NK-92 treated with Interleukin-12 subunit alpha and Interleukin-12 subunit beta, amount 100 ng/mL, for 24 hours (cell line): ENCODE data around the gene ANKH.

Source experiments
- DNase-seq: peaks from one replicate; lab custom pipeline; 2025; lab: John Stamatoyannopoulos, UW

ANKH gene

DNA sequence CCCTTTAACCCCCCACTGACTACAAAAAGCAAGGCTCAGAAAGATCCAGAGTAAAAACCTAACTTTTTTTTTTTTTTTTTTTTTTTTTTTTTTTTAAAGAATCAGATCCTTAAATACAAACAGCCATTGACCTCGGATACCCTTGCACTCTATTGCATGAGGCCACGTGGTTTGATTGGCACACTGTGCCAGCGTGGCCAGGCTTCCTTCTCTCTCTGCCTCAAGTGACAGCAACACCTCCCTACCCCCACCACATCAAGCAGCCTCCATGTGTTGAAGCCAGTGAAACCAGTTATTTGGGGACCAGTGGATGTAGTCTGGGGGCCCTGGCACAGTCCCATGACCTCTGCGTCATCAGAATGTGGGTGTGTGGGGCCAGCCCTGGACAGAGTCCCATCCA lies 135.6 kb downstream of the ANKH start:
- DNase-seq: no peak

DNA sequence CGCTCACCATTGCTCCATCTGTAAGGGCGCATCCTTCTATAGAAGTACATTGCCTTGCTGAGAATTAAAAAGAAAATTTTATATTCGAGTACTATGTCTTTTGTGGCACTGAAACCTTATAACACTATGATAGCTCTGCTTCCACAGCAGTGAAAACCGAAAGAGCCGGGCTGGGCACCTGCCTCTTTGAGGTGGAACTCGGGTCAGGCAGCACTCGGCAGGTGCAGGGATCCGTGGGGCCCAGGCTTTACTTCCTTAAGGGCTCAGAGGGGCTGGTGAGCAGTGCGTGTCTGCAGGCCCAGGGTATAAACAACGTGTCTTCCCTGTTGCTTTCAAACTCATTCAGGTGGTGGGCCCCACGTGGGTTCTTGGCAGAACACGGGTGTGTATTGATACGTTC lies 137.2 kb downstream of the ANKH start:
- DNase-seq: no peak

DNA sequence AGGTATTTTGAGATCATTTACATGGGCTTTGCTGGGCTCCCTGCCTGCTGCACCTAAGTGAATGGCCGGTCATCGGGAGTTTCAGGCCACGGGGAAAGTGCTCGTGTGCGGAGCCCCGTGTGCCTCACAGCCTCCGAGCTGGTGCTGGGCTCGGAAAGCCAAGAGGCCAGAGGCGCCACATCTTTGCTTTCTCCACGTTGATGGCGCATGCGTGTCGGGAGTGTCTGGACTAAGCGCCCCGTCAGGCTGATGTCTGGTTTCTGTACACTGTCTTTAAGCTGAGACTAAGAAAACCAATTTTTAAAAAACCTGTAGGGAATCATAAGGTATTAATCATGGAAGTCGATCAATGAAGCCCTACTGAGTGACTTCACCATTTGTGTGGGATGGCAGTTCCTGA lies 137.9 kb downstream of the ANKH start:
- no peak for DNase-seq

DNA sequence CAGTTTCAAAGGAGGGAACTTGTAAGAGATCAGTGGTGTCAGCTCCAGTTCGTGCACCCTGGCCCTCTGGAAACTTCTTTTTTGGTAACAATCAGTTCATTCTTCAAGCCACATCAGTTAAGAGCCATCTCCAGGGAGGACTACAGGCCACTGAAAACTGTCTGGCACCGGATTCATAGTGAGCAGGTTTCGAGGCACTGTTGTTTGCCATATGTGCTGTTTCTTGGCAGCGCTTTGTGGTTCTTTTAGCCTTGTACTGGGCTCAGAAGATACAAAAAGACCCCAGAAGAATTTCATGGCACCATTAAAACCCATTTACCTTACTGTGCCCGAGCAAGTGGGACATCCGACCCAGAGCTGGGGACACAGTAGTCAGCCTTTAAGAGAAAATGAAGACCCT lies 138.6 kb downstream of the ANKH start:
- DNase-seq: no peak

DNA sequence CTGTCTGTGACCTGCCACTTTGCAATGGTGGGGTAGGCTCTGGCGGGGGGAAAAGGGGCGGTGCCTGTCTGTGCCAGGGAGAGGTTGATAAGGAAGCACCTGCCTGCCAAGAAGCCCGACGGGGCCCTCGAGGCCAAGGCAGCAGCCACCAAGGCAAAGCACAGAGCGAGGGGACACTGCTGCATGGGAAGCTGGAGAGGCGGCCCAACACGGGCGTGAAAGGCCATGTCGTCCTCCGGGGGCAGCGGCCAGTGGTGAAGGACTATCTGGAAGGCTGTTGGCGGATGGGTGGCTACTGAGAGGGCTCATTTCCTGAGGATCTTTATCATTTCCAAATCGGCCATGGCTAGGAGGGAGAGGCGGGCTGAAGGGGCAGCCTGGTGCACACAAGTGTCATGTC lies 140.7 kb downstream of the ANKH start:
- no peak for DNase-seq

DNA sequence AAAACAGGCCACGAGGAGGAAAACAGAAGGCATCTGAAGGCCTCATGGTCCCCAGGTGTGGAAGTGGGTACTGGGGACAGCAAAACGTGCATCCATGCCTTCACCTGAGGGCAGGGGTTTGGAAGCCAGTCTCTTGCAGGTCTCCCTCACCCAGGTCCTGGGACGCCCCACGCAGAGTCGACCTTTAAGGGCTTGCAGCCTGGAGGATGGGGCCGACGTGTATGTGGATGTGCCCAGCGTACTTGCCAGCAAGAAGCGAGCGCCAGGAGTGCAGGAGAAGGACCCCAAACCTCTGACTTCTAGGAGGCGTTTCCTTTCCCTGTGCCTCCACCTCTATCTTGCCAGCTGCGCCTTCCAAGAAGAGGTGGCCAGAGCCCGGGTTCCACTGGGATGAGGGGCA lies 141.1 kb downstream of the ANKH start:
- no peak for DNase-seq

DNA sequence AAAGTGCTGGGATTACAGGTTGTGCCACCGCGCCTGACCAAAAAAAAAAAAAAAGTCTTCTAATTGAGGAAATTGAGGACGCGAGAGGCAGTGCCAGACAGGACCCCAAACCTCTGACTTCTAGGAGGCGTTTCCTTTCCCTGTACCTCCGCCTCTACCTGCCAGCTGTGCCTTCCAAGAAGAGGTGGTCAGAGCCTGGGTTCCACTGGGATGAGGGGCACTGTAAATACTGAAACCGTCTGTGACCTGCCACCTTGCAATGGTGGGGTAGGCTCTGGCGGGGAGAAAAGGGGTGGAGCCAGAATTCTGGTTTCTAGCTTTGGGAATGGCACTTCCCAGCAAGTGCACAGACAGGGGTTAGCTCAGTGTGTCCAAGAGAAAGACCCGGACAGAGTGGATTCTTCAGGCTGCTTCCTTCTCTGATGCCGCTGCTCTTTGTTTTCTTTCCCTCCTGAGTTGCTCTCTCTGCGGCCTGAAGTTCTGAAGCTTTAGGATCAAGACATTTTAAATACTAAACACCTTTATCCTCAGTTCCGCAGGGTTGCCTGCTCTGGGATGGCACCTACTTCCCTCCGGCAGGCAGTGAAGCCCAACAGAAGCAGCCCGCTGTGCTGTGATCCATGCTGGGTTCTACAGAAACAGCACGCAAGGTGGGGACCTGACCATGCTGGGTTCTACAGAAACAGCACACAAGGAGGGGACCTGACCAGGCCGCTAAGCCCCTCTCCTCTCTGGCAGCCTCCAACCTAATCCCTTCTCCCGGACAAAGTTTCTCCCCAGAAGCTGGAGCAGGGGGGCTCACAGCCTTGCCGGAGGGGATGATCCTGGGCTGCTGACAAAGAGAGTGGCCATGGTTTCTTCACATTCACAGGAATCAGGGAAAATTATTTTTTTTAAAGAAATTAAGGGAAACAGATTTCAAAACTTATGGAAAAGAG lies 141.9 kb downstream of the ANKH start:
- no peak for DNase-seq

DNA sequence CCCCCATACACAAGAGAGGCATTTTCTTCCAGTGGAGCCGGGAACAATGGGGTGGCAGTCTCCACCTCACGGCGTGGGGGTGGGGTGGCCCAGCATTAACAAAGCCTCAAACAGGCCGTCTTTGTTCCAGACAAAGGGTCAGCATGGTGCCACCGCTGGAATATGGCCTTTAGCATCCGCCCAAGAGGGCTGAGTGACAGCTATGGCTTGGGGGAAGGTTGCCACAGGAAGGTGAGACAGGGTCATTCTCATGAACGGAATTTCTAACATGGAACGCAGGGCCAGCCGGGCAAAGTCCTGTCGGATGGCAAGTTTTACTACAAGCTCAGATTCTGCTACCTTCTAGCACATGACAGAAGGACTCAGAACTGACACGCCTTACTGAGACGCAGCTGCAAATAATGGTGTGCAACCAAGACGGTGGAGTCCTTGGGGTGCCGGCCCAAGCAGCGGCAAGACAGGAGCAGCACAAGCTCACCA lies 143.1 kb downstream of the ANKH start:
- no peak for DNase-seq

DNA sequence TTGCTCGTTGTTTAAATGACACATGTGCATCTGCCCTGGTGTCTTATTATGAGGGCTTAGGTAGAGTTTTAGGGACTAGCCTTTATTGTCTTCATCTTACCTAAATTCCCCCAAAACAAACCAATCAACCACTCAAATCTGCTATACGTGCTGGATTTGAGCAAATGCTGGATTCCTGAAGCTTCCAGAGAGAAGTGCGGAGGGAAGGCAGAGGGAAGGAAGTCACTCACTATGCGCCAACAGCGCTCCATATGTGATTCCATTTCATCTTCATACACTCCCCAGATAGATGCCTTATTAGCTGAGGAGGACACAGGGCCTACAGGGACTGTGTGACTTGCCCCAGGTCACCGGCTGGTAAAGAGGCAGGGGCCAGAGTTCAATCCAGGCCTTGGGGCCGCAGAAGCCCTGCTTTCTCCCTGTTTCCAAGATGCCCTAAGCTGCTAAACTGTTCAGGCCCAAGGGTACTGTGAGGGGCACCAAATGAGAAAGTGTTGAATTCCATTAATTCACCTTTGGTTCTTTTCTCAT lies 143.6 kb downstream of the ANKH start:
- no peak for DNase-seq

DNA sequence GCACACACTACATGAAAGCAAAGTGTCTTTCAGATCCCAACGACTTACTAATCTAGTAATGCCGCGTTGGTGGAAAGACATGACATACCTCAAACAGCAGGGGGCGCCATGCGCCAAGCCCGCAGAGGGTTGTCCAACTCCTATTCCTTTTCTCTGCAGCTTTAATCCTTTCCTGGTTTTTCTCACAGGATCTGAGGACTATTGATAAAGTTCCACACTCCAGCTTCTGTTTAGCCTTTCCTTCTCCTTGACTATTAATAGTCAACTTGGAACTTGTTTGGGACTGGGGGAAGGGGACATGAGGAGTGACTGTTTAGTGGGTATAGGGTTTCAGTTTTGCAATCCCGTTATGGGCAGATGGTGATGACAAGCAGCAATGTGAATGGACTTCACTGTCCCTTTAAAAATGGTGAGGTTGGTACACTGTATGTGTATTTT lies 144.1 kb downstream of the ANKH start:
- no peak for DNase-seq

DNA sequence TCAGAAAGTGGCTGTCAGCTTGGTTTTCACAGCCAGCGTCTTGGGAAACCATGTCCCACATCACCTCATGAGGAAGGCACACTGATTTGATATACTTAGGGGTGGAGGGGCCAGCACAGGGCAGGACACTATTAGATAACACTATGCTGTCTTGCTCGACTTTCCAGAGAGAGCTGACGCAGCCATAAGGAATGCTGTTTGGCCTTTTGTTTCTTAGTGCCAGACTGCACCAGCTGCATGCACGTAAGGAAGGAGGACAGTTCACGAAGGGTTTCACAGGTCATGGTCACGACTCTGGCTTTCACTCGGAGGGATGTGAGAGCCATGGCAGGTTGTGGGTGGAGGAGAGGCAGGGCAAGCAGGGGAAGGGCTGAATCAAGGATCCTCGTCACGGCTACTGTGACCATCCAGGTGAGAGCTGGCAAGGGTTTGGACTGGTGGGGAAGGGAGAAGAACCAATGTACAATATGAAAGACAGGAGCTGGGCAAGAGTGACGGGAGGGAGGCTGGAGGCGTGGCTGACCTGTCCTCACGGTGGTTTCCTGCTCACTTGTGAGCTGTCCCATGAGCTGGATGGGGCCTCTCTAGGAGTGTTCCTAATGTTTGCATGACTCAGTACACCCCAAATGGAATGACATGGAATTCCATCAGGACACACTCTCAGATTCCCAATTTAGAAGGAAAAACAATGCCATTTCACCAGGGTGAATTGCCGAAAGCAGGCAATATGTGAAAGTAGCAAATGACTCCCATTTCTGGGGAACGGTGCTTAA lies 145.3 kb downstream of the ANKH start:
- DNase-seq: no peak

DNA sequence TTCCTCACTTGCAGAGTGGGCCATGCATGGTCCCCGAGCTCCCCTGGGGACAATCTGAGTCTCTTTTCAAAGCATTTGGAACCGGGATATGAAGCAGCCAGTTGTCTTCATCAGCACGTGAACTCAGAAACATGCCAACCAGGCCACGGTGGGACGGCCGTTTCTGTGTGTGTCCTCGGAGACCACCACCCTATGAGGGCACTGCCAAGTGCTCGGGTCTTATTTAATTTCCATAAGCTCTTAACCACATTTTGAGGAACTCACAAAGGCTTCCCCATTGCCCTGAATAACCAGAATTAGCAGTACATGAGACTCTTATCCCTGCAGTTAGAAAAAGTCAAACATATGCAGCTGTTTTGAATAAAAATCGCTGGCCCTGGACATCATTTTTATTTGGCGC lies 146.9 kb downstream of the ANKH start:
- no peak for DNase-seq

DNA sequence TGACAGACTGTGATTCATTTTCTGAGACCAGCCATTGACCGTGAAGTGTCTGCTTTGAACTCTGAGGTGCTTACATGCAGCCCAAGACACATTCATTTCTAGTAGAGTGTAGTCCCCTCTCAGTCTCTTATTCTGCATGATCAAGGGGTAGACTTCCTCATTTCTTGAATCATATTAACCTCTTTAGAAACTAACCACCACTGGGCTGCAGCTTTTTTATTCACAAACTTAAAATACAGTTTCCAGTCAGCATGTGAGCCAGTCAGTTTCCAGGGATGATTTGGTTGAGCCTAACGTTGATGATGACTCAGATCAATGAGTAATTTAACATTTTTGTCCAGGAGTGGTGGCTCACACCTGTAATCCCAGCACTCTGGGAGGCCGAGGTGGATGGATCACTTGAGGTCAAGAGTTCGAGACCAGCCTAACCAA lies 147.9 kb downstream of the ANKH start:
- DNase-seq: no peak

DNA sequence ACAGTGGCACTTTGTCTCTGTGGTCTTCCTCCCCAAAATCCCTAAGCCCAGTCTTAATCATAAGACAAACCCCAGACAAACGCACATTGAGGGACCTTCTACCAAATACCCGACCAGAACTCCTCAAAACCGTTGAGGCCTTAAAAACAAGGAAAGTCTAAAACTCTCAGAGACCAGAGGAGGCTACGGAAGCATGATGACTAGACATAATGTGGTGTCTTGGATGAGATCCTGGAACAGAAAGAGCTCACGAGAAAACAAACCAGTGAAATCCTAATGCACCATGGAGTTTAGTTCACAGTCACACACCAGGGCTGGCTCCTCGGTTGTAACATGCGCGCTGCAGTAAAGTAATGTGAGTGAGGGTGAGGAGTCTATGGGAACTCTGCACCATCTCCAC lies 148.7 kb downstream of the ANKH start:
- DNase-seq: no peak

DNA sequence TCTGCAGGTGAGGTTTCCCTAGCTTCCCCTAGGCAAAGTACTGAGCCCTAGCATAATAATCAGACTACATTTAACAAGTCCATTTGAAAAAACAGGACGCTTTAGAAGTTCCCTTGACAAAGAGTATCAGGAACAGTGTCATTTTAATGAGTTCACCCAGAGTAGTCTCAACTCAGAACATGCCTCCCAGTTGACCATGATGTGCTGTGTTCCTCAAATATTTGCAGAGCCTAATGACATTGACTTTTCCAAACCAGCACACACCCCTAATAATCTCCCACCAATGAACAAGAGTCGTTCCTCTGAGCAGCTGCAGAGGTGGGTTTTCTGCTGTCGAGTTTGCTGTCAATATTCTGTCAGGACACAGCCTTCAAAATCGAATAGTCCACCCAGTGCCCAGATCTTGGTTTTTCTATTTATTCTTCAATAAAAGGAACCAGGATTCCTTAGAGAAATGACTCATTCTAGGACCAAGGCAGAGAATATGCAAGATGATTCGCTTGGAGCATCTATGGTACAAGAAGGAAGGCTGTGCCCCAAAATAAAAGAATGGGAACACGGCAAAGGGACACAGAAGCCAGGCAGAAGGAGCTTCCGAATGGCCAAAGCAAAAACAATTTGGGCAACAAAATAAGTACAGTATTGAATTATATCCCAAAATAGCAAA lies 149.5 kb downstream of the ANKH start:
- no peak for DNase-seq

DNA sequence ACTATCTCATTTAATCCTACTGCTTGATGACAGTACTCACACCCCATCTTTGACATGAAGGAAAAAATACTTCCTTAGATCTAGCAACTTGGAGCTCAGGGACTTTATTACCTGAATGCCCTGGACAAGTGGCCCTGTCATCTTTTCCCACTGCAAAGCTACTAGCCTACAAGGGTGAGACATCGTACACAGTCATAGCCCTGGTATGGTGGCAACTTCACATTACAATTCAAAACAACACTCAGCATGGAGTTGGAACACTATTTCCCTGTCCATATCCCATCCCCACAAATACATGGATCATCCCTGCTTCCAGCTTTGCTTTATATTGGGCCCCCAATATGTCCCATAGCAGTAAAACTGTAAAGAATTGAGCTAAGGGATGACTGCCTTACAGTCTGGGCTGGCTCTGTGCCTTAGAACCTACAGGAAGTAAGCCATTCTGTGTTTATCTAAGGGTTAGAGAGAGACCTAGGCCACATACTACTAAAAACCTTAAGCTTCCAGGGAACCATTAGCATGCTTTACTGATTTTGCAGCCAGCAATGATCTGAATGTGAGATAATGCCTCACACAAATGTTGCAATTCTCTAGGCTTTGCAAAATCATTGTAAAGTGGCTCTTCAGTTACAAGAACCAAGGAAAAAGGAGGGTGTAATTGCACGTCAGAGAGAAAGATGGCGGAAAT lies 151.2 kb downstream of the ANKH start:
- no peak for DNase-seq

DNA sequence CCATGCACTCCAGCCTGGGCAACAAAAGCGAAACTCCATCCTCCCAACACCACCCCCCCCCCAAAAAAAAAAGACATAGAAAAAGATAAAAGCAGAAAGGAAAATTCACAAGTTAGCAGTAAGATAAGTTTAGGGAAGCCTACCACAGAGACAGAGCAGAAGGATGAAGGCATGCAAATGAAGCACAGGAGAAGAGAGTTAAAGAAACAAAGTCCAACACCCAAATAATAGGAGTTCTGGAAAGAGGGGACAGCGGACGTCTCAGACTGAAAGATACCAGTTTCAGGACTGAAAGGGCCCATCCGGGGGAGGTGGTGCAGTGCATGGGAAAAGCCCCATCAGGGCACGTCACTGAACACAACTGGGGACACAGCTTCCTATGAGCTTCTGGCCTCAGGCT lies 152.8 kb downstream of the ANKH start:
- DNase-seq: no peak

DNA sequence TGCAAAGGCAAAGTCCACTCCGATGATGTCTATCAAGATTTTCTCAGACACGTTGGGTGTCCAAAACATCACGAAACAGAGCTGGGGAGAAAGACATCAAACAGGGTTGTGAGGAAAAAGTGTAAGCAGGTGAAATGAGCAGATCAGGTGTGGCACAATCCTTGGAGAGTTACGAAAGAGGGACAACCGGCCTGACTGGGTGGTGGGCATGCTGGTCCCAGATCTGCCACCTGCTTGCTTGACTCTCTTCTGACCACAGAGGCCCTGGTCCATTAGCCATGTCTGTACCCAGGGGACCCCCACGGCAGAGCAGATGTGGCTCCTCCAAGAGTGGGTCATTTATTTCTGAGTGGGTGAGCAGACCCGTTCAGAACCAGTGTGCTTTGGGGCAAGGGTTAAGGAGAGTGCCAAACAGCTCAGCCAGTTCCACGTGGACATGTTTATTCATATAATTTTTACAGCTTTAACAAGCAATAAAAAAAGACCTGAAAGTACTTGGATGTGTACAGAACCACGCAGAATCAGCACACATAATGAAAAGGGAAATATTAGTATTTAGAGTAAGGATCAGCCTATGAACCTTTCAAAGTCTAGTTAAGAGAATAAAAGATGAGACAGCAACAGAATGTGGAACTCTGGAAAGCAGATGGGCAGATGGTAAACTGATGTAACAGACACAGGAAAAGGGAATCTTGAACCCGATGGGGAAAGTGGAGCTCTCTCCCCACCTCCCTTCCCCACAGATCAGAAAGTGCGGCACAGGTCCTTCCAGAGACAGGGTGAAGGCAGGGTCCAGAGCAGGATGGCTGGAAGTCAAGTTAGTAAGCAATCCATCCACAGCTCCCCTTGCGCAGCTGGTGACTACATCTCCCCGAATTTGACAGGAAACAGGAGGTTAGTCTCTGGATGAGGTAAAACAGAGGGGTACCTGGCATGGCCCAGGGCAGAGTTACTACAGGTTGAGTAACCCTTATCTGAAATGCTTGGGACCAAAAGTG lies 154.5 kb downstream of the ANKH start:
- no peak for DNase-seq

DNA sequence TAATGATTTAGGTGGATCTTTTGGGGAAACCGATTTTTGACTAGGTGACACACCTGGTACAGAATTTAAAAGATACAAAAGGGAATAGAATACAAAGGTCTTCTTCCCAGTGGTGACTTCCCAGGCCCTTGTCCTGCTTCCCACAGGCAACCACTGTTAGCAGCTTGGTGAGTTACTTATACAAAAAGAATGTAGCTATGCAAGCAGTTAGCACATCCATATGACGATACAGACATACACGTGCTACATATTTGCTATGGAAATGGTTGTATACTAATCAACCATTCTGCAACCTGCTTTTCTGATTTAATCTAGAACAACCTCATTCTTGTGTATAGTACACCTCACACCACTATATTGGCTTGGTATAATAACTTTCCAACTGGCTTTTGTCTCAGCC lies 156.1 kb downstream of the ANKH start:
- no peak for DNase-seq

DNA sequence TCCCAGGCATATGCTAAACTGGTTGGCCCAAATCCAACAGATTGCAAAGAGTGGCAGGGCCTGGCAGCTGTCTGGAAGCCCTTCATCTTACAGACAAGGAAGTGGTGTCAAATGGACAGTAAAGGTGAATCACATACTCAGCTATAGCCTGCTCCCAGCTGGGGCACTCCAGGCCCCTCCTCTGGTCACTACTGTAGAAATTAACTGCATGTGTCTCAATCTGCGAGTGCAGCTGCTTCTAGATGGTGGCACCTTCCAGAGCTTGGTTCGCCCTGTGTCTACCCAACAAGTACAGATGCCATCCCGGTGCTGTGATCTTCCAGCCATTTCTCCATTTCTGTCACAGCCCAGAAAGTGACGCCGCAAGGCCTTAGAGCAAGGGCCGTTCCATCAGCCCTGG lies 156.9 kb downstream of the ANKH start:
- no peak for DNase-seq
